Panc1 (cell line): ENCODE results near the gene MAP3K21.

Experiments used
- POLR2AphosphoS5 ChIP-seq: IDR thresholded peaks from 2 replicates; pipeline ENCODE4 v1.6.1; 2012; ENCODE audit warnings: mild to moderate bottlenecking, low read depth, low read length, moderate library complexity
- TF ChIP-seq, protein P1 (sequence below): fragments of 450-650 bp; IDR thresholded peaks from 2 replicates; pipeline ENCODE4 v1.5.1; 2017; ENCODE audit warnings: mild to moderate bottlenecking
- TF ChIP-seq, protein P2 (sequence below), 2 experiments: IDR thresholded peaks; 2 replicates each; pipeline ENCODE4 v1.6.1; 2011 to 2012; ENCODE audit warnings: low read depth in 2 of 2, control low read depth in 1 of 2, low read length in 1 of 2, mild to moderate bottlenecking in 1 of 2, moderate library complexity in 1 of 2; ENCODE audit not compliant: insufficient read depth in 1 of 2

DNA sequence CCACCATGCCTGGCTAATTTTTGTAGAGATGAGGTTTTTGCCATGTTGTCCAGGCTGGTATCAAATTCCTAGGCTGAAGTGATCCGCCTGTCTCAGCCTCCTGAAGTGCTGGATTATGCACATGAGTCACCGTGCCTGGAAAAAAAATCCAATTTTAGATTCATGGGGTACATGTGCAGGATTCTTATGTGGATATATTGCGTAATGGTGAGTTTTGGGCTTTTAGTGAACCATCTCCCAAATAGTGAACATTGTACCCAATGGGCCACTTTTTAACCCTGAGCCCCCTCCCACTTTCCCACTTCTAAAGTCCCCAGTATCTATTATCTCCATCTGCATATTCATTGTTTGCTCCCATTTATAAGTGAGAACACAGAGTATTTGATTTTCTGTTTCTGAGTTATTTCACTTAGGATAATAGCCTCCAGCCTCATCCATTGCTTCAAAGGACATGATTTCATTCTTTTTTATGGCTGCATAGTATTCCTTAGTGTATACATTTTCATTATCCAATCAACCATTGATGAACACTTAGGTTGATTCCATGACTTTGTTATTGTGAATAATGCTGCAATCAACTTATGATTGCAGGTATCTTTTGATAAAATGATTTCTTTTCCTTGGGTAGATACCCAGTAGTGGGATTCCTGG lies 104.4 kb downstream of the MAP3K21 start:
- TF ChIP-seq, protein P1, sequence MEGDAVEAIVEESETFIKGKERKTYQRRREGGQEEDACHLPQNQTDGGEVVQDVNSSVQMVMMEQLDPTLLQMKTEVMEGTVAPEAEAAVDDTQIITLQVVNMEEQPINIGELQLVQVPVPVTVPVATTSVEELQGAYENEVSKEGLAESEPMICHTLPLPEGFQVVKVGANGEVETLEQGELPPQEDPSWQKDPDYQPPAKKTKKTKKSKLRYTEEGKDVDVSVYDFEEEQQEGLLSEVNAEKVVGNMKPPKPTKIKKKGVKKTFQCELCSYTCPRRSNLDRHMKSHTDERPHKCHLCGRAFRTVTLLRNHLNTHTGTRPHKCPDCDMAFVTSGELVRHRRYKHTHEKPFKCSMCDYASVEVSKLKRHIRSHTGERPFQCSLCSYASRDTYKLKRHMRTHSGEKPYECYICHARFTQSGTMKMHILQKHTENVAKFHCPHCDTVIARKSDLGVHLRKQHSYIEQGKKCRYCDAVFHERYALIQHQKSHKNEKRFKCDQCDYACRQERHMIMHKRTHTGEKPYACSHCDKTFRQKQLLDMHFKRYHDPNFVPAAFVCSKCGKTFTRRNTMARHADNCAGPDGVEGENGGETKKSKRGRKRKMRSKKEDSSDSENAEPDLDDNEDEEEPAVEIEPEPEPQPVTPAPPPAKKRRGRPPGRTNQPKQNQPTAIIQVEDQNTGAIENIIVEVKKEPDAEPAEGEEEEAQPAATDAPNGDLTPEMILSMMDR = no peak
- TF ChIP-seq, protein P2, sequence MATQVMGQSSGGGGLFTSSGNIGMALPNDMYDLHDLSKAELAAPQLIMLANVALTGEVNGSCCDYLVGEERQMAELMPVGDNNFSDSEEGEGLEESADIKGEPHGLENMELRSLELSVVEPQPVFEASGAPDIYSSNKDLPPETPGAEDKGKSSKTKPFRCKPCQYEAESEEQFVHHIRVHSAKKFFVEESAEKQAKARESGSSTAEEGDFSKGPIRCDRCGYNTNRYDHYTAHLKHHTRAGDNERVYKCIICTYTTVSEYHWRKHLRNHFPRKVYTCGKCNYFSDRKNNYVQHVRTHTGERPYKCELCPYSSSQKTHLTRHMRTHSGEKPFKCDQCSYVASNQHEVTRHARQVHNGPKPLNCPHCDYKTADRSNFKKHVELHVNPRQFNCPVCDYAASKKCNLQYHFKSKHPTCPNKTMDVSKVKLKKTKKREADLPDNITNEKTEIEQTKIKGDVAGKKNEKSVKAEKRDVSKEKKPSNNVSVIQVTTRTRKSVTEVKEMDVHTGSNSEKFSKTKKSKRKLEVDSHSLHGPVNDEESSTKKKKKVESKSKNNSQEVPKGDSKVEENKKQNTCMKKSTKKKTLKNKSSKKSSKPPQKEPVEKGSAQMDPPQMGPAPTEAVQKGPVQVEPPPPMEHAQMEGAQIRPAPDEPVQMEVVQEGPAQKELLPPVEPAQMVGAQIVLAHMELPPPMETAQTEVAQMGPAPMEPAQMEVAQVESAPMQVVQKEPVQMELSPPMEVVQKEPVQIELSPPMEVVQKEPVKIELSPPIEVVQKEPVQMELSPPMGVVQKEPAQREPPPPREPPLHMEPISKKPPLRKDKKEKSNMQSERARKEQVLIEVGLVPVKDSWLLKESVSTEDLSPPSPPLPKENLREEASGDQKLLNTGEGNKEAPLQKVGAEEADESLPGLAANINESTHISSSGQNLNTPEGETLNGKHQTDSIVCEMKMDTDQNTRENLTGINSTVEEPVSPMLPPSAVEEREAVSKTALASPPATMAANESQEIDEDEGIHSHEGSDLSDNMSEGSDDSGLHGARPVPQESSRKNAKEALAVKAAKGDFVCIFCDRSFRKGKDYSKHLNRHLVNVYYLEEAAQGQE (IDR thresholded peaks at IDR 0.05; ENCODE audit: insufficient read depth in 1 of 2, low read depth in 2 of 2, low read length in 1 of 2) = no peak
- no peak for TF ChIP-seq POLR2AphosphoS5
